ELR (cell line): ENCODE data around the gene SCCPDH.

Experiments
- DNase-seq: peaks from one replicate; pipeline ENCODE4 v3.0.0-alpha.2; 2015; ENCODE audit warnings: low read depth

Gene SCCPDH

GRCh38 chr1:246753670-246754535, 29.7 kb downstream of the SCCPDH start:
- peak; percentile 80 for DNase-seq

GRCh38 chr1:246755419-246755818, 31.2 kb downstream of the SCCPDH start:
- DNase-seq = no peak

- no peak for DNase-seq
Observed at GRCh38 chr1:246760422-246761347, 36.5 kb downstream of the SCCPDH start.

- peak; percentile 57 for DNase-seq
Observed at GRCh38 chr1:246761396-246761795, 37.2 kb downstream of the SCCPDH start.

GRCh38 chr1:246765521-246765920, 41.3 kb downstream of the SCCPDH start:
- no peak for DNase-seq

- DNase-seq = no peak
Observed at GRCh38 chr1:246768403-246769020, 44.3 kb downstream of the SCCPDH start.

- DNase-seq = peak; percentile 30
Observed at GRCh38 chr1:246769306-246769705, 45.1 kb downstream of the SCCPDH start.

GRCh38 chr1:246771366-246771765, 47.2 kb downstream of the SCCPDH start:
- DNase-seq = no peak

GRCh38 chr1:246772686-246773085, 48.5 kb downstream of the SCCPDH start:
- DNase-seq = no peak

GRCh38 chr1:246773213-246773641, 49.0 kb downstream of the SCCPDH start:
- DNase-seq = no peak

GRCh38 chr1:246775531-246776385, 51.5 kb downstream of the SCCPDH start:
- no peak for DNase-seq

- DNase-seq = no peak
Observed at GRCh38 chr1:246776923-246777322, 52.7 kb downstream of the SCCPDH start.

- no peak for DNase-seq
Observed at GRCh38 chr1:246778663-246779062, 54.5 kb downstream of the SCCPDH start.

GRCh38 chr1:246779561-246780175, 55.5 kb downstream of the SCCPDH start:
- no peak for DNase-seq

GRCh38 chr1:246780264-246780663, 56.1 kb downstream of the SCCPDH start:
- DNase-seq = no peak

GRCh38 chr1:246781212-246781611, 57.0 kb downstream of the SCCPDH start:
- DNase-seq = no peak

- peak; percentile 88 for DNase-seq
Observed at GRCh38 chr1:246782120-246782900, 58.1 kb downstream of the SCCPDH start.

GRCh38 chr1:246784621-246785493, 60.6 kb downstream of the SCCPDH start:
- peak; percentile 67 for DNase-seq

- DNase-seq = no peak
Observed at GRCh38 chr1:246785494-246786111, 61.4 kb downstream of the SCCPDH start.
